SHP77 (cell line): Measurements from ENCODE around the gene MEI1.
"Not testable (repeated sequence)": the region's sequence is repeated elsewhere in the genome, so short reads cannot be mapped to it uniquely, and the experiment has no call there.

Experiments
- DNase-seq, 2 experiments: peaks; one replicate each; lab custom pipeline; 2025; lab: John Stamatoyannopoulos, UW

MEI1 gene

GRCh38 chr22:41821471-41822316 is 122.4 kb downstream of the MEI1 start:
- DNase-seq, result no peak

- peak; percentile 17 to 47 for DNase-seq
Measured at GRCh38 chr22:41822317-41823057, 123.2 kb downstream of the MEI1 start.

GRCh38 chr22:41823797-41824196 is 124.5 kb downstream of the MEI1 start:
- DNase-seq, result no peak

GRCh38 chr22:41825376-41825775 is 126.1 kb downstream of the MEI1 start:
- DNase-seq, result no peak

- DNase-seq, result no peak
Measured at GRCh38 chr22:41826021-41826420, 126.7 kb downstream of the MEI1 start.

- DNase-seq, result no peak
Measured at GRCh38 chr22:41826430-41827383, 127.4 kb downstream of the MEI1 start.

GRCh38 chr22:41827671-41828070 is 128.4 kb downstream of the MEI1 start:
- peak; percentile 29 to 43 for DNase-seq

- peak; percentile 80 to 89 for DNase-seq
Measured at GRCh38 chr22:41828516-41828915, 129.2 kb downstream of the MEI1 start.

- DNase-seq, result no peak
Measured at GRCh38 chr22:41830174-41830573, 130.9 kb downstream of the MEI1 start.

- DNase-seq, result no peak
Measured at GRCh38 chr22:41831383-41831782, 132.1 kb downstream of the MEI1 start.

- no peak for DNase-seq
Measured at GRCh38 chr22:41831828-41832552, 132.7 kb downstream of the MEI1 start.

- DNase-seq, result peak; percentile 99
Measured at GRCh38 chr22:41832553-41833368, 133.5 kb downstream of the MEI1 start, which contains the start of gene SREBF2. Gene SREBF2, plus strand, starts transcription at chr22:41833105. Its CDS starts 166 bp downstream, at chr22:41833271.

- DNase-seq, result no peak
Measured at GRCh38 chr22:41833369-41834004, 134.2 kb downstream of the MEI1 start.

- DNase-seq, result no peak
Measured at GRCh38 chr22:41834005-41834944, 135.0 kb downstream of the MEI1 start.

GRCh38 chr22:41835462-41835861 is 136.2 kb downstream of the MEI1 start:
- DNase-seq, result not testable (repeated sequence)

GRCh38 chr22:41836551-41836950 is 137.2 kb downstream of the MEI1 start:
- no peak for DNase-seq

GRCh38 chr22:41838842-41839618 is 139.7 kb downstream of the MEI1 start:
- no peak for DNase-seq

GRCh38 chr22:41840216-41840615 is 140.9 kb downstream of the MEI1 start:
- DNase-seq, result no peak
